Lung (tissue), 12 donors: ENCODE measurements around the gene FGF12. TPM values are rescaled to one million over a fixed set of nuclear protein-coding genes. Genes with fewer than 3 reads are reported as not detected.

Experiments used
- ATAC-seq: fragments of 200-7000 bp; cut with Tn5 transposase; one replicate; pipeline ENCODE4 v1.9.1; 2020; ENCODE audit warnings: moderate number of reproducible peaks; ENCODE audit not compliant: insufficient read depth, low FRiP score
- DNase-seq, 3 donors: peaks; one replicate each; pipeline ENCODE4 v3.0.0-alpha.2; 2013 to 2017
- H3K27ac ChIP-seq, 2 donors: one replicate each; pipeline ENCODE4 v1.5.1; 2013; ENCODE audit warnings: mild to moderate bottlenecking in 2 of 2, moderate library complexity in 2 of 2, control low read depth in 1 of 2, inconsistent platforms in 1 of 2, low read depth in 1 of 2, low read length in 1 of 2
- H3K27me3 ChIP-seq, 3 donors: one replicate each; pipeline ENCODE4 v1.5.1; 2013; ENCODE audit warnings: low read length in 2 of 3; ENCODE audit not compliant: control insufficient read depth in 3 of 3, insufficient read depth in 3 of 3
- H3K36me3 ChIP-seq, 4 donors: one replicate each; pipeline ENCODE4 v1.5.1; 2013; ENCODE audit warnings: low read length in 4 of 4, mild to moderate bottlenecking in 1 of 4, moderate library complexity in 1 of 4; ENCODE audit not compliant: control insufficient read depth in 4 of 4, insufficient read depth in 4 of 4
- H3K4me1 ChIP-seq, 5 donors: one replicate each; pipeline ENCODE4 v1.5.1; 2013; ENCODE audit warnings: low read length in 5 of 5, mild to moderate bottlenecking in 2 of 5, moderate library complexity in 1 of 5; ENCODE audit not compliant: control insufficient read depth in 5 of 5, insufficient read depth in 5 of 5
- H3K4me3 ChIP-seq: one replicate; pipeline ENCODE4 v1.5.1; 2013; ENCODE audit warnings: mild to moderate bottlenecking, control low read depth, moderate library complexity
- H3K9ac ChIP-seq, 2 donors: one replicate each; pipeline ENCODE4 v1.5.1; 2013; ENCODE audit warnings: low read length in 2 of 2, control low read depth in 1 of 2; ENCODE audit not compliant: insufficient read depth in 1 of 2
- H3K9me3 ChIP-seq, 4 donors: one replicate each; pipeline ENCODE4 v1.5.1; 2013; ENCODE audit warnings: low read length in 3 of 4, mild to moderate bottlenecking in 1 of 4, moderate library complexity in 1 of 4; ENCODE audit not compliant: control insufficient read depth in 4 of 4, insufficient read depth in 3 of 4
- WGBS, 2 donors: extraction: QIAGEN DNeasy Blood & Tissue Kit; methylation state at CpG; one replicate each; pipeline ENCODE4 v1.1.7; 2013; 5-methylcytosine and 5-hydroxymethylcytosine counted together
- polyA plus RNA-seq, 2 donors: library from polyadenylated mRNA; stranded (reverse); fragments of 200-250 nt; gene quantifications; one replicate each; pipeline ENCODE4 v1.2.1, GENCODE V29; 2013
- total RNA-seq, 2 donors: library from RNA; depleted of rRNA in 1 of 2; stranded (reverse); fragments of >200 nt in 1 of 2; gene quantifications; one replicate each; pipeline ENCODE4 v1.2.1, GENCODE V29; 2014 to 2021
- TF ChIP-seq, protein P1 (sequence below): IDR thresholded peaks from 2 replicates; pipeline ENCODE4 v1.5.1; 2012; ENCODE audit warnings: mild to moderate bottlenecking; ENCODE audit errors: control extremely low read depth, extremely low read depth
- donor health status: control.
- donor health status: control.
- donor health status: Bipolar disorder and iron deficiency.
- donor health status: healthy.
- donor health status: DM: yes; HTN: yes; CAD: no.

Gene FGF12
- total and polyA plus RNA-seq, 4 donors = 0.23 to 6.0 (median 1.7) TPM

GRCh38 chr3:192281207-192281880, 446.0 kb downstream of the FGF12 start:
- H3K4me1 ChIP-seq = peaks cover 0 to 3% (median 0%) of the 10 kb centered on the region in 5 donors
- H3K36me3 ChIP-seq = no peaks in the 10 kb centered on the region
- 74 to 75% methylated on average over 6 of the region's 6 CpGs for whole genome bisulfite sequencing, 2 donors
- no peak overlapping the region for H3K27ac ChIP-seq
- H3K27me3 ChIP-seq = no peaks in the 10 kb centered on the region
- H3K9me3 ChIP-seq = no peaks in the 10 kb centered on the region
- no peak for DNase-seq
- TF ChIP-seq, protein P1, sequence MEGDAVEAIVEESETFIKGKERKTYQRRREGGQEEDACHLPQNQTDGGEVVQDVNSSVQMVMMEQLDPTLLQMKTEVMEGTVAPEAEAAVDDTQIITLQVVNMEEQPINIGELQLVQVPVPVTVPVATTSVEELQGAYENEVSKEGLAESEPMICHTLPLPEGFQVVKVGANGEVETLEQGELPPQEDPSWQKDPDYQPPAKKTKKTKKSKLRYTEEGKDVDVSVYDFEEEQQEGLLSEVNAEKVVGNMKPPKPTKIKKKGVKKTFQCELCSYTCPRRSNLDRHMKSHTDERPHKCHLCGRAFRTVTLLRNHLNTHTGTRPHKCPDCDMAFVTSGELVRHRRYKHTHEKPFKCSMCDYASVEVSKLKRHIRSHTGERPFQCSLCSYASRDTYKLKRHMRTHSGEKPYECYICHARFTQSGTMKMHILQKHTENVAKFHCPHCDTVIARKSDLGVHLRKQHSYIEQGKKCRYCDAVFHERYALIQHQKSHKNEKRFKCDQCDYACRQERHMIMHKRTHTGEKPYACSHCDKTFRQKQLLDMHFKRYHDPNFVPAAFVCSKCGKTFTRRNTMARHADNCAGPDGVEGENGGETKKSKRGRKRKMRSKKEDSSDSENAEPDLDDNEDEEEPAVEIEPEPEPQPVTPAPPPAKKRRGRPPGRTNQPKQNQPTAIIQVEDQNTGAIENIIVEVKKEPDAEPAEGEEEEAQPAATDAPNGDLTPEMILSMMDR = no peak
- no peak overlapping the region for H3K9ac ChIP-seq
- ATAC-seq = no peak
- no peak overlapping the region for H3K4me3 ChIP-seq

GRCh38 chr3:192279664-192280063, 447.7 kb downstream of the FGF12 start:
- Histone ChIP-seq H3K9me3 (no peaks in the 10 kb centered on the region), H3K4me3 (no peak overlapping the region), H3K27ac (no peak overlapping the region), H3K4me1 (peaks cover 0 to 1% (median 0%) of the 10 kb centered on the region in 5 donors), H3K36me3 (no peaks in the 10 kb centered on the region), H3K27me3 (no peaks in the 10 kb centered on the region), H3K9ac (no peak overlapping the region)
- WGBS, 2 donors = 80 to 87% methylated on average over 1 of the region's 1 CpG
- ATAC-seq = no peak
- no peak for DNase-seq
- TF ChIP-seq, protein P1 = no peak

DNA sequence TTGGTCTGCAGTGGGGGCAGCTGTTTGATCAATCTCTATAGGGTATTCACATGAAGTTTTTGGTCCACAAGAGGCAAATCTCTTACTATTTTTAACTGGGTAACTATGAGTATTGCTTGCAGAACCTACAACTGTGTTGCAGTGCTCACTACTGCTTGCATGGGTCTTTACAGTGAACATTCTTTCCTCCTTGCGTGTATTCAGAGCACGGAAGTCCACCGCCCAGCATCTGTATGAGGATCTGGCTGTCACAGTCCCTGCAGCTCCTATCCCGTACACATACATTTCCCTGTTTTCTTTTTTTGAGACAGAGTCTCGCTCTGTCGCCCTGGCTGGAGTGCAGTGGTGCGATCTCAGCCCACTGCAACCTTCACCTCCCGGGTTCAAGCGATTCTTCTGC, 449.9 kb downstream of the FGF12 start:
- no peaks in the 10 kb centered on the region for H3K36me3 ChIP-seq
- peaks cover 0 to 5% (median 0%) of the 10 kb centered on the region in 5 donors for H3K4me1 ChIP-seq
- ATAC-seq = no peak
- no peaks in the 10 kb centered on the region for H3K27me3 ChIP-seq
- no peaks in the 10 kb centered on the region for H3K9me3 ChIP-seq
- TF ChIP-seq, protein P1 = no peak
- no peak for DNase-seq
- no peak overlapping the region for H3K27ac ChIP-seq
- H3K4me3 ChIP-seq = no peak overlapping the region
- 93 to 96% methylated on average over 9 of the region's 9 CpGs for WGBS, 2 donors
- H3K9ac ChIP-seq = no peak overlapping the region
